Activated CD8-positive, alpha-beta T cell treated with anti-CD3 and anti-CD28 coated beads, Interleukin-2, amount 10 ng/mL, durations not matched to agents 7 days and 5 days (primary cell): ENCODE results near the gene CACNA2D1. TPM values are rescaled to one million over a fixed set of nuclear protein-coding genes. Genes with fewer than 3 reads are reported as not detected.
"Not testable (repeated sequence)": the region's sequence is repeated elsewhere in the genome, so short reads cannot be mapped to it uniquely, and the experiment has no call there.

Experiments used
- ATAC-seq: fragments of 150-1000 bp; cut with Tn5 transposase; one replicate; pipeline ENCODE4 v1.10.0; 2021; ENCODE audit warnings: moderate library complexity
- CTCF ChIA-PET: fragments of 350-600 bp; sonication (Branson Sonifier 250); formaldehyde crosslinking; loops from one replicate; lab custom pipeline; 2021; ENCODE audit warnings: antibody characterized with exemption; lab: Charles Lee
- POLR2A ChIA-PET: fragments of 350-600 bp; sonication (Branson Sonifier 250); formaldehyde crosslinking; loops from one replicate; lab custom pipeline; 2021; ENCODE audit warnings: antibody characterized with exemption; lab: Charles Lee
- DNase-seq: peaks from one replicate; pipeline ENCODE4 v3.0.0-alpha.2; 2020
- H3K27ac Mint-ChIP-seq: one replicate; pipeline ENCODE4 v1.8.0; 2021; ENCODE audit warnings: mild to moderate bottlenecking, mixed read lengths
- H3K27me3 Mint-ChIP-seq: one replicate; pipeline ENCODE4 v1.8.0; 2021; ENCODE audit warnings: low read depth, mixed read lengths
- H3K36me3 Mint-ChIP-seq: one replicate; pipeline ENCODE4 v1.8.0; 2021; ENCODE audit warnings: low read depth, mixed read lengths
- H3K4me1 Mint-ChIP-seq: one replicate; pipeline ENCODE4 v1.8.0; 2021; ENCODE audit warnings: low read depth, mixed read lengths
- H3K4me3 Mint-ChIP-seq: one replicate; pipeline ENCODE4 v1.8.0; 2021; ENCODE audit warnings: mild to moderate bottlenecking, mixed read lengths
- H3K9me3 Mint-ChIP-seq: one replicate; pipeline ENCODE4 v1.8.0; 2022; ENCODE audit warnings: mixed read lengths; ENCODE audit not compliant: insufficient read depth
- total RNA-seq, 2 experiments: library from RNA; stranded (reverse); gene quantifications; one replicate each; pipeline ENCODE4 v1.2.3, GENCODE V29; 2021

The CACNA2D1 gene
- total RNA-seq, 2 experiments from 2014 or later, result not detected

GRCh38 chr7:82021713-82022112, 421.9 kb downstream of the CACNA2D1 start:
- no peak overlapping the region for H3K4me3 Mint-ChIP-seq
- ATAC-seq, result no peak
- CTCF ChIA-PET, result interaction anchor here (0.8 kb wide), 1 partner anchor 33 kb away, joined by 4 read pairs; no protein-coding TSS in a partner anchor

GRCh38 chr7:82021036-82021435, 422.5 kb downstream of the CACNA2D1 start:
- Mint-ChIP-seq H3K27ac (no peak overlapping the region), H3K27me3 (no peaks in the 10 kb centered on the region), H3K9me3 (no peaks in the 10 kb centered on the region), H3K36me3 (no peaks in the 10 kb centered on the region), H3K4me1 (no peaks in the 10 kb centered on the region), H3K4me3 (no peak overlapping the region)
- ChIA-PET CTCF (no interaction called here), POLR2A (no interaction called here)
- DNase-seq (no peak), ATAC-seq (no peak)

More at GRCh38 chr7:82021713-82022112, 421.9 kb downstream of the CACNA2D1 start:
- no peaks in the 10 kb centered on the region for H3K9me3 Mint-ChIP-seq
- POLR2A ChIA-PET, result no interaction called here
- no peaks in the 10 kb centered on the region for H3K27me3 Mint-ChIP-seq
- no peak for DNase-seq
- H3K27ac Mint-ChIP-seq, result no peak overlapping the region
- no peaks in the 10 kb centered on the region for H3K36me3 Mint-ChIP-seq
- no peaks in the 10 kb centered on the region for H3K4me1 Mint-ChIP-seq

GRCh38 chr7:82019551-82020475, 423.8 kb downstream of the CACNA2D1 start:
- CTCF ChIA-PET, result no interaction called here
- Mint-ChIP-seq H3K36me3 (no peaks in the 10 kb centered on the region), H3K27me3 (no peaks in the 10 kb centered on the region), H3K9me3 (no peaks in the 10 kb centered on the region), H3K4me3 (no peak overlapping the region), H3K27ac (no peak overlapping the region), H3K4me1 (no peaks in the 10 kb centered on the region)
- DNase-seq (no peak), ATAC-seq (no peak)
- POLR2A ChIA-PET, result no interaction called here

DNA sequence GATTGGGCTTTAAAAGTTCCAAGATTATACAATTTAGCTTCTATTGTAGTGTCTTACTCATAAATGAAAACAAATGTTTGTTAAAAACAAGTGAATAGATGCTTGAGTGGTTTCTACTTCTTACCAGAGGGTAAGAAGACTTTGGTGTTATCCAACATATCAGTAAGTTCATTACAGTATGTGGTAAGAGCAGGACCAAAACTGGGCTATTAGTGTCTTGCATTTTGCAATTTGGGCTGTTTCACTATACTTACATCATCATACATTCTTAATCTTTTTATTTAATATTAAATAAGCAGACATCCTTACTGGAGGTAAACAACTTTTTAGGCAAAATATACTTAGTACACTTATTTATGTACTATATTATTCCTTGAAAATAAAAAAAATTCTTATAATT, 425.4 kb downstream of the CACNA2D1 start:
- Mint-ChIP-seq H3K27ac (no peak overlapping the region), H3K9me3 (no peaks in the 10 kb centered on the region), H3K36me3 (no peaks in the 10 kb centered on the region), H3K4me3 (no peak overlapping the region), H3K27me3 (no peaks in the 10 kb centered on the region), H3K4me1 (no peaks in the 10 kb centered on the region)
- DNase-seq, result no peak
- ChIA-PET CTCF (no interaction called here), POLR2A (no interaction called here)
- ATAC-seq, result no peak

GRCh38 chr7:82017334-82017943, 426.1 kb downstream of the CACNA2D1 start:
- Mint-ChIP-seq H3K4me1 (no peaks in the 10 kb centered on the region), H3K9me3 (no peaks in the 10 kb centered on the region), H3K27ac (no peak overlapping the region), H3K36me3 (no peaks in the 10 kb centered on the region), H3K4me3 (no peak overlapping the region), H3K27me3 (no peaks in the 10 kb centered on the region)
- ChIA-PET POLR2A (no interaction called here), CTCF (no interaction called here)
- ATAC-seq, result no peak
- DNase-seq, result no peak

GRCh38 chr7:82015751-82016150, 427.8 kb downstream of the CACNA2D1 start:
- H3K27me3 Mint-ChIP-seq, result no peaks in the 10 kb centered on the region
- DNase-seq, result no peak
- H3K27ac Mint-ChIP-seq, result no peak overlapping the region
- H3K36me3 Mint-ChIP-seq, result no peaks in the 10 kb centered on the region
- H3K4me1 Mint-ChIP-seq, result no peaks in the 10 kb centered on the region
- ChIA-PET POLR2A (no interaction called here), CTCF (interaction anchor here (1.1 kb wide), 1 partner anchor 29 kb away, joined by 3 read pairs; no protein-coding TSS in a partner anchor)
- no peak overlapping the region for H3K4me3 Mint-ChIP-seq
- ATAC-seq, result no peak
- H3K9me3 Mint-ChIP-seq, result no peaks in the 10 kb centered on the region

- CTCF ChIA-PET, result interaction anchor here (1.1 kb wide), 1 partner anchor 30 kb away, joined by 3 read pairs; no protein-coding TSS in a partner anchor
These were observed 429.0 kb downstream of the CACNA2D1 start for GRCh38 chr7:82014574-82014973.

GRCh38 chr7:82012453-82012852, 431.1 kb downstream of the CACNA2D1 start:
- DNase-seq (no peak), ATAC-seq (no peak)
- no peak overlapping the region for H3K27ac Mint-ChIP-seq
- no peaks in the 10 kb centered on the region for H3K27me3 Mint-ChIP-seq
- H3K36me3 Mint-ChIP-seq, result no peaks in the 10 kb centered on the region
- POLR2A ChIA-PET, result no interaction called here
- no peaks in the 10 kb centered on the region for H3K4me1 Mint-ChIP-seq
- H3K4me3 Mint-ChIP-seq, result no peak overlapping the region
- H3K9me3 Mint-ChIP-seq, result no peaks in the 10 kb centered on the region
- CTCF ChIA-PET, result no interaction called here

More at GRCh38 chr7:82014574-82014973, 429.0 kb downstream of the CACNA2D1 start:
- not testable (repeated sequence) for DNase-seq, H3K36me3 Mint-ChIP-seq, ATAC-seq, H3K9me3 Mint-ChIP-seq, H3K4me3 Mint-ChIP-seq, H3K27ac Mint-ChIP-seq, H3K27me3 Mint-ChIP-seq, H3K4me1 Mint-ChIP-seq
- POLR2A ChIA-PET, result interaction anchor here (1.2 kb wide), 1 partner anchor 18 kb away, joined by 3 read pairs; no protein-coding TSS in a partner anchor

GRCh38 chr7:82010416-82010815, 433.2 kb downstream of the CACNA2D1 start:
- Mint-ChIP-seq H3K9me3 (no peaks in the 10 kb centered on the region), H3K36me3 (no peaks in the 10 kb centered on the region), H3K4me1 (no peaks in the 10 kb centered on the region), H3K4me3 (no peak overlapping the region), H3K27me3 (no peaks in the 10 kb centered on the region), H3K27ac (no peak overlapping the region)
- ChIA-PET CTCF (no interaction called here), POLR2A (no interaction called here)
- ATAC-seq (no peak), DNase-seq (no peak)

DNA sequence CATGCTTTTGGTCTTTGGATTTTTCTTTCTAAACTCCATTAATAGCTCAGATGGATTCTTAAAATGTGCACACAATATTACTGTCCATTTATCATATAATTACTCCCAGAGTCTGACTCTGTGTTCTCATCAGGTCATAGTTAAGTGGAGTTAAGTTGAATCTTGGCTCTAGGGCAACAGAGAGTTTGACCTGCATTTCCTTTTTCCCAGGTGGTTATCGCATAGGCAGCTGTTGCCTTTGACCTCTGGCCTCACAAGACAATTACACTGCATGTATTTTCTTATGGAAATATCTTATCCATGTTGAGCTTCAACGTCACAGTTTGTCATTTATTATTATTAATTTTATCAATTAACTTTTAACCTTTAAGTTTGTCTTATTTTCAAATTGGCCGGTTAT, 436.3 kb downstream of the CACNA2D1 start:
- no peaks in the 10 kb centered on the region for H3K27me3 Mint-ChIP-seq
- no peak for ATAC-seq
- H3K27ac Mint-ChIP-seq, result no peak overlapping the region
- ChIA-PET POLR2A (no interaction called here), CTCF (no interaction called here)
- DNase-seq, result no peak
- H3K9me3 Mint-ChIP-seq, result no peaks in the 10 kb centered on the region
- H3K36me3 Mint-ChIP-seq, result no peaks in the 10 kb centered on the region
- no peak overlapping the region for H3K4me3 Mint-ChIP-seq
- H3K4me1 Mint-ChIP-seq, result no peaks in the 10 kb centered on the region

DNA sequence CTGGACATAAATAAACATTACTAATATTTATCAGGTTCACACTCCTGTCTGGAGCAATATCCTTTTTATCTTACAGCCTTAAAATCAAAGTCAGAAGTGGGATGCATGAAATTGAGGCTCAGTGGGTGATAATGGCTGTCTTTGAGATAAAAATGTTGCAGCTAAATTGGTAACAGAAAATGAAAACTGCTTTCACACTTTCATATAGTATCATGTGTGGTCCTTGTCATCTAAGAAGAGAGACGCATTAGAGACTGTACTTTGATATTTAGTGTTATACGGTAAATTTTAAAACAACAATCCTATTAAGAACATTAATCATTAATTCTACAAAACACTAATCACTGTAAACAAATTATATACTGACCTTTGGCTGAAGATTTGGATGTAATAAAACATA, 438.5 kb downstream of the CACNA2D1 start:
- no peak overlapping the region for H3K27ac Mint-ChIP-seq
- ATAC-seq, result no peak
- no peak for DNase-seq
- no peak overlapping the region for H3K4me3 Mint-ChIP-seq
- H3K4me1 Mint-ChIP-seq, result no peaks in the 10 kb centered on the region
- ChIA-PET CTCF (no interaction called here), POLR2A (no interaction called here)
- H3K9me3 Mint-ChIP-seq, result no peaks in the 10 kb centered on the region
- H3K36me3 Mint-ChIP-seq, result no peaks in the 10 kb centered on the region
- no peaks in the 10 kb centered on the region for H3K27me3 Mint-ChIP-seq

DNA sequence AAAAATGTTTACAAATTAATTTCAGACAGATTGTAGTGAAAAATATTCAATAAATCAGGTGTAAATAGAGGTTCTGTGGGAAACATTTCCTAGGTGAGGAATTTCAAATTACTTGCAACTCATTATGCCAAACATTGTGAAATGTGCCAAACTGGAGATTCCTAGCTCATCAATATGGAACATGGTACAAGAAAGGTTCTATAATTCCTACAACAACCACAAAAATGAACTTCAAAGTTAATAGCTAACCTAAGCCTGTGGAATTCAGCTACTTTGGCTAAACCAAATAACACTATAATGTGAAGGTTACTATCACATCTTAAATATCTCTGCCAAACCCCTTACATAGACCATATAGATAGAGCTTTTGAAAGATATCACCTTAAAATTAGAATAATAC, 450.4 kb downstream of the CACNA2D1 start:
- ChIA-PET POLR2A (no interaction called here), CTCF (no interaction called here)
- Mint-ChIP-seq H3K4me1 (no peaks in the 10 kb centered on the region), H3K27ac (no peak overlapping the region), H3K9me3 (no peaks in the 10 kb centered on the region), H3K36me3 (no peaks in the 10 kb centered on the region), H3K27me3 (no peaks in the 10 kb centered on the region), H3K4me3 (no peak overlapping the region)
- ATAC-seq, result no peak
- no peak for DNase-seq
